ENCODE results near the gene EML4. TPM values are rescaled to one million over a fixed set of nuclear protein-coding genes. Genes with fewer than 3 reads are reported as not detected.

The EML4 gene
- total RNA-seq, 1 donor from 2014 or later, result 68.2 TPM

DNA sequence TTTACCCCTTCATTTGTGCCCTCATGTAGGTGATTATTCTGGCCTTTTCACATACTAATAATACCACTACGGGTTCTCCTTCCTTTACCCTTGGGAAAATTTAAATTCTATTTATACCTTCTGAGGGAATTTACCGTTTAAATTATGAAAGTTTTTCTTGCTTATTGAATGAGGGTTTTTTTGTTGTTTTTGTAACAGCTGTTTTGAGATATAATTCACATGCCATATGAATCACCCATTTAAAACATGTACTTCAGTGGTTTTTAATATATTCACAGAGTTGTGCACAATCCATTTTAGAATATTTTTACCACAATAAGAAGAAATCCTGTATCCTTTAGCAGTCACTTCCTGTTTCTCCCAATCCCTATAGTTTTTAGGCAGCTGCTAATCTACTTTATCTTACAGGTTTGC lies 54.7 kb downstream of the EML4 start:
- H3K4me3 Mint-ChIP-seq (ENCODE audit: unreplicated experiment), result peak overlapping the region; percentile 24
- Histone ChIP-seq H3K9ac (ENCODE audit: low read length) (no peak overlapping the region), H3K79me2 (ENCODE audit: insufficient read depth, low read length) (peaks cover 52% of the 10 kb centered on the region), H3K27ac (ENCODE audit: low read depth, low read length) (no peak overlapping the region), H3K9me3 (ENCODE audit: insufficient read depth, low read depth, low read length) (no peaks in the 10 kb centered on the region), H3K4me2 (ENCODE audit: low read length) (peak overlapping the region; percentile 29), H3K4me1 (ENCODE audit: insufficient read depth, low read length) (no peaks in the 10 kb centered on the region), H4K20me1 (ENCODE audit: insufficient read depth, low read length) (peaks cover 11% of the 10 kb centered on the region), H3K27me3 (ENCODE audit: insufficient read depth, low read length) (no peaks in the 10 kb centered on the region), H3K4me3 (ENCODE audit: insufficient read depth, low read depth, low read length) (no peak overlapping the region), H3K36me3 (ENCODE audit: insufficient read depth, low read length) (no peaks in the 10 kb centered on the region), H2AFZ (ENCODE audit: low read depth, low read length) (no peak overlapping the region)
- peaks cover 11% of the 10 kb centered on the region for H3K4me1 Mint-ChIP-seq (ENCODE audit: low read depth, unreplicated experiment)
- peaks cover 2% of the 10 kb centered on the region for H3K36me3 Mint-ChIP-seq (ENCODE audit: low read depth, unreplicated experiment)
- no peak for TF ChIP-seq EZH2 (IDR thresholded peaks at IDR 0.05; ENCODE audit: insufficient read depth, low read length)
- TF ChIP-seq, protein P1, sequence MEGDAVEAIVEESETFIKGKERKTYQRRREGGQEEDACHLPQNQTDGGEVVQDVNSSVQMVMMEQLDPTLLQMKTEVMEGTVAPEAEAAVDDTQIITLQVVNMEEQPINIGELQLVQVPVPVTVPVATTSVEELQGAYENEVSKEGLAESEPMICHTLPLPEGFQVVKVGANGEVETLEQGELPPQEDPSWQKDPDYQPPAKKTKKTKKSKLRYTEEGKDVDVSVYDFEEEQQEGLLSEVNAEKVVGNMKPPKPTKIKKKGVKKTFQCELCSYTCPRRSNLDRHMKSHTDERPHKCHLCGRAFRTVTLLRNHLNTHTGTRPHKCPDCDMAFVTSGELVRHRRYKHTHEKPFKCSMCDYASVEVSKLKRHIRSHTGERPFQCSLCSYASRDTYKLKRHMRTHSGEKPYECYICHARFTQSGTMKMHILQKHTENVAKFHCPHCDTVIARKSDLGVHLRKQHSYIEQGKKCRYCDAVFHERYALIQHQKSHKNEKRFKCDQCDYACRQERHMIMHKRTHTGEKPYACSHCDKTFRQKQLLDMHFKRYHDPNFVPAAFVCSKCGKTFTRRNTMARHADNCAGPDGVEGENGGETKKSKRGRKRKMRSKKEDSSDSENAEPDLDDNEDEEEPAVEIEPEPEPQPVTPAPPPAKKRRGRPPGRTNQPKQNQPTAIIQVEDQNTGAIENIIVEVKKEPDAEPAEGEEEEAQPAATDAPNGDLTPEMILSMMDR (IDR thresholded peaks at IDR 0.05; ENCODE audit: insufficient read depth, low read depth, low read length), result no peak
- peak overlapping the region; percentile 9 for H3K27ac Mint-ChIP-seq (ENCODE audit: unreplicated experiment)
- DNase-seq (ENCODE audit: low read depth) (peak; percentile 50), FAIRE-seq (no peak)
- H3K9me3 Mint-ChIP-seq (ENCODE audit: unreplicated experiment), result no peaks in the 10 kb centered on the region
- no peaks in the 10 kb centered on the region for H3K27me3 Mint-ChIP-seq (ENCODE audit: low read depth, unreplicated experiment)

DNA sequence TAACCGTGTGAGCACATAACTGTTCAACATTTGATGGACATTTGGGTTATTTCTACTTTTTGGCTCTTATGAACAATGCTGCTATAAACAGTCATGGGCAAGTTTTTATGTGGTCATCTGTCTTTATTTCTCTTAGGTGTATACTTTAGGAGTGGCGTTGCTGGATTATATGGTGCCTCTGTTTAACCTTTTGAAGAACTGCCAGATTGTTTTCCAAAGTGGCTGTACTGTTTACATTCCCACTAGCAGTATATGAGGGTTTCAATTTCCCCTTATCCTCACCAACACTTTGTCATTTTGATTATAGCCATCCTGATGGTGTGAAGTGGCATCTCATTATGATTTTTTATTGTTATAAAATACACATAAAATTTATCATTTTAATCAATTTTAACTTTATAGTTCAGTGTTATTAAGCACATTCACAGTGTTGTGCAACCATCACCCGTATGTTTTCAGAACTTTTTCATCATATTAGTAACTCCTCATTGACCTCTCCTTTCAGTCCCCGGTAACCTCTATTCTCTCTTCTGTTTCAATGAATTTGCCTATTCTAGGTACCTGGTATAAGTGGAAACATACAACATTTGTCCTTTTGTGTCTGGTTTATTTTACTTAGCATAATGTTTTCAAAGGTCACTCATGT lies 55.4 kb downstream of the EML4 start:
- H3K27me3 ChIP-seq (ENCODE audit: insufficient read depth, low read length), result no peaks in the 10 kb centered on the region
- H2AFZ ChIP-seq (ENCODE audit: low read depth, low read length), result no peak overlapping the region
- peak overlapping the region; percentile 9 for H3K27ac Mint-ChIP-seq (ENCODE audit: unreplicated experiment)
- no peaks in the 10 kb centered on the region for H3K9me3 Mint-ChIP-seq (ENCODE audit: unreplicated experiment)
- no peak overlapping the region for H3K4me3 Mint-ChIP-seq (ENCODE audit: unreplicated experiment)
- no peaks in the 10 kb centered on the region for H3K9me3 ChIP-seq (ENCODE audit: insufficient read depth, low read depth, low read length)
- peaks cover 2% of the 10 kb centered on the region for H3K36me3 Mint-ChIP-seq (ENCODE audit: low read depth, unreplicated experiment)
- no peak for TF ChIP-seq EZH2 (IDR thresholded peaks at IDR 0.05; ENCODE audit: insufficient read depth, low read length)
- TF ChIP-seq, protein P1 (IDR thresholded peaks at IDR 0.05; ENCODE audit: insufficient read depth, low read depth, low read length), result no peak
- H3K4me1 Mint-ChIP-seq (ENCODE audit: low read depth, unreplicated experiment), result peaks cover 11% of the 10 kb centered on the region
- H3K4me1 ChIP-seq (ENCODE audit: insufficient read depth, low read length), result no peaks in the 10 kb centered on the region
- H3K36me3 ChIP-seq (ENCODE audit: insufficient read depth, low read length), result no peaks in the 10 kb centered on the region
- H3K4me3 ChIP-seq (ENCODE audit: insufficient read depth, low read depth, low read length), result no peak overlapping the region
- no peak for FAIRE-seq
- H3K4me2 ChIP-seq (ENCODE audit: low read length), result peak overlapping the region; percentile 29
- H3K27me3 Mint-ChIP-seq (ENCODE audit: low read depth, unreplicated experiment), result no peaks in the 10 kb centered on the region
- H3K79me2 ChIP-seq (ENCODE audit: insufficient read depth, low read length), result peaks cover 47% of the 10 kb centered on the region
- no peak overlapping the region for H3K9ac ChIP-seq (ENCODE audit: low read length)
- no peak overlapping the region for H3K27ac ChIP-seq (ENCODE audit: low read depth, low read length)
- no peak for DNase-seq (ENCODE audit: low read depth)
- H4K20me1 ChIP-seq (ENCODE audit: insufficient read depth, low read length), result peaks cover 7% of the 10 kb centered on the region

DNA sequence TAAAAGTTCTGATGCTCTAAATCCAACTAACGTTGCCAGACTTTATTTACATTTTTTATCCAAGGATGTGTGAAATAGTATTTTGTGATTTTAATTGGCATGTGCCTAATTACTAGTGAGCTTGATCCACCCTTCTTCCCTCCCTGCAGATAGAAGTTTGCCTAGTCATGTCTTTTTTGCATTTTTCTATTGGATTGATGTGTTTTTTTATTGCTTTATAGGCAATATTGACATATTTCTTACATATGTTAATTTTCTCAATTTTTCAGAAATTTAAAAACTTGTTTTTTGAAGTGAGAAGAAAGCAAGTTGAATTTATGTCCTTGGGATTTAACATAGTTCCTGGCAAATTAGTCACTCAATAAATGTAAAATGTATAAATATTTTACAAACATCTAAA lies 56.4 kb downstream of the EML4 start:
- Mint-ChIP-seq H3K4me3 (ENCODE audit: unreplicated experiment) (no peak overlapping the region), H3K9me3 (ENCODE audit: unreplicated experiment) (no peaks in the 10 kb centered on the region), H3K27ac (ENCODE audit: unreplicated experiment) (no peak overlapping the region), H3K4me1 (ENCODE audit: low read depth, unreplicated experiment) (peaks cover 11% of the 10 kb centered on the region), H3K36me3 (ENCODE audit: low read depth, unreplicated experiment) (peaks cover 2% of the 10 kb centered on the region), H3K27me3 (ENCODE audit: low read depth, unreplicated experiment) (no peaks in the 10 kb centered on the region)
- H3K27ac ChIP-seq (ENCODE audit: low read depth, low read length), result no peak overlapping the region
- H3K79me2 ChIP-seq (ENCODE audit: insufficient read depth, low read length), result peaks cover 44% of the 10 kb centered on the region
- TF ChIP-seq EZH2 (IDR thresholded peaks at IDR 0.05; ENCODE audit: insufficient read depth, low read length), result no peak
- TF ChIP-seq, protein P1 (IDR thresholded peaks at IDR 0.05; ENCODE audit: insufficient read depth, low read depth, low read length), result no peak
- no peak overlapping the region for H3K9ac ChIP-seq (ENCODE audit: low read length)
- H3K36me3 ChIP-seq (ENCODE audit: insufficient read depth, low read length), result no peaks in the 10 kb centered on the region
- peaks cover 5% of the 10 kb centered on the region for H4K20me1 ChIP-seq (ENCODE audit: insufficient read depth, low read length)
- no peak overlapping the region for H3K4me2 ChIP-seq (ENCODE audit: low read length)
- H2AFZ ChIP-seq (ENCODE audit: low read depth, low read length), result no peak overlapping the region
- no peaks in the 10 kb centered on the region for H3K9me3 ChIP-seq (ENCODE audit: insufficient read depth, low read depth, low read length)
- no peaks in the 10 kb centered on the region for H3K4me1 ChIP-seq (ENCODE audit: insufficient read depth, low read length)
- FAIRE-seq (no peak), DNase-seq (ENCODE audit: low read depth) (no peak)
- no peak overlapping the region for H3K4me3 ChIP-seq (ENCODE audit: insufficient read depth, low read depth, low read length)
- H3K27me3 ChIP-seq (ENCODE audit: insufficient read depth, low read length), result no peaks in the 10 kb centered on the region

Measured in astrocyte (in vitro differentiated cells and primary cell).